SK-N-DZ (cell line): ENCODE results near the gene CCDC15. TPM values are rescaled to one million over a fixed set of nuclear protein-coding genes. Genes with fewer than 3 reads are reported as not detected.
A peak's percentile ranks its signal among the peaks of the same experiment; 100 is the strongest.

Experiments
- DNase-seq: peaks from one replicate; pipeline ENCODE4 v3.0.0-alpha.2; 2015; ENCODE audit warnings: low spot score
- polyA plus RNA-seq, 2 experiments: library from polyadenylated mRNA; depleted of rRNA; stranded (reverse); fragments of >200 nt; gene quantifications; 2 replicates each; pipeline ENCODE4 v1.2.3, GENCODE V29; 2014

Gene CCDC15, protein sequence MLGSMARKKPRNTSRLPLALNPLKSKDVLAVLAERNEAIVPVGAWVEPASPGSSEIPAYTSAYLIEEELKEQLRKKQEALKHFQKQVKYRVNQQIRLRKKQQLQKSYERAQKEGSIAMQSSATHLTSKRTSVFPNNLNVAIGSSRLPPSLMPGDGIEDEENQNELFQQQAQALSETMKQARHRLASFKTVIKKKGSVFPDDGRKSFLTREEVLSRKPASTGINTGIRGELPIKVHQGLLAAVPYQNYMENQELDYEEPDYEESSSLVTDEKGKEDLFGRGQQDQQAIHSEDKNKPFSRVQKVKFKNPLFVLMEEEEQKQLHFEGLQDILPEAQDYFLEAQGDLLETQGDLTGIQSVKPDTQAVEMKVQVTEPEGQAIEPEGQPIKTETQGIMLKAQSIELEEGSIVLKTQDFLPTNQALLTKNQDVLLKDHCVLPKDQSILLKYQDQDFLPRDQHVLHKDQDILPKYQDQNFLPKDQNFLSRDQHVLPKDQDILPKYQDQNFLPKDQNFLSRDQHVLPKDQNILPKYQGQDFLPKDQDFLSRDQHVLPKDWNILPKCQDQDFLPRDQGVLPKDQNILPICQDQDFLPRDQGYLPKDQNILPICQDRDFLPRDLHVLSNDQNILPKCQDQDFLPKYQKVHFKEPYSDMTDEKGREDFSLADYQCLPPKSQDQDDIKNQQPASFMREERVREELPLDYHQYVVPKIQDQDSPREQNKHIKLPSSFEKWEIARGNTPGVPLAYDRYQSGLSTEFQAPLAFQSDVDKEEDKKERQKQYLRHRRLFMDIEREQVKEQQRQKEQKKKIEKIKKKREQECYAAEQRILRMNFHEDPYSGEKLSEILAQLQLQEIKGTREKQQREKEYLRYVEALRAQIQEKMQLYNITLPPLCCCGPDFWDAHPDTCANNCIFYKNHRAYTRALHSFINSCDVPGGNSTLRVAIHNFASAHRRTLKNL
- 4.0 and 6.7 TPM in 2 replicates for polyA plus RNA-seq (2014; cell fraction: cytosol; rRNA removed)
- polyA plus RNA-seq (2014; cell fraction: nucleus; rRNA removed): 4.0 and 7.5 TPM in 2 replicates

DNA sequence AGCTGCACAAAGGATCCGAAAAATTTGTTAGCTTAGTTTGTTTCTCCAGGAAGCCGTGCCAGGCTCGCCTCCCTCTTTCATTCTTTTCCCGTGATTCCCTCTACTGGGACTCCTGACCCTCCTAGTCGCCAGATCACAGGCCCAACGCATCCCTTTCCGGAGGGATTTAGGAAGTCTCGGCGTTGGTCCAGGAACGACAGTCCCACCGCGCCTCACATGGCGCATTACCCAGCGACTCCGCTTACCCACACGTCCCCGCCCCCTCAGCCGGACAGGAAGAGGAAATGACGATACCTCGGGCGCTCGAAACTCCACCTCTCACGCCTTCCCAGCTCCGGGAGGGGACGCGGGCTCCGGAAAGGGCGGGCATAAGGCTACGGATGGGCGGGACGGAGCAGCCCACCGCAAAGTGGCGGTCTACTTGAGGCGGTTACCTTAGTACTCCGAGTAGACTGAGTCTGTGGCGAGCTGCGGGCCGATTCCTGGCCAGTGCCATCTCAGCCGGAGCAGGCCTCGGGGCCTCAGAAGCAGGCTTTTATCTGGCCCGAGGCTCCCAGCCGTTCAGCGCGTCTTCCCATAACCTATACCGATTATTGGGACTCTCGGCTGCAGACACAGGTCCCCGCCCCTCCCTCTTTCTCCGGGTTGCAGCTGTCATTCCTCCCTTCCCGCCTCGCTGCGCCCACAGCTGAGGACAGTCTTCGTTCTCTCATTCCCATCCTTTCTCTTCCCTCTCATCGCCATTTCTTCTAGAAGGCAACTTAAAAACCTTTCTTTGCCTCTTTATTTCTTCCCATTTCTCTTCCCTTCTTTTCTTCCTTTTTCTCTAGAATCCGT, at the start of gene CCDC15:
Gene CCDC15 (plus strand): TSS at position 450 of the 837 bp plus-strand sequence. CDS start 531 bp downstream, outside the sequence.
- DNase-seq: peak; percentile 93

DNA sequence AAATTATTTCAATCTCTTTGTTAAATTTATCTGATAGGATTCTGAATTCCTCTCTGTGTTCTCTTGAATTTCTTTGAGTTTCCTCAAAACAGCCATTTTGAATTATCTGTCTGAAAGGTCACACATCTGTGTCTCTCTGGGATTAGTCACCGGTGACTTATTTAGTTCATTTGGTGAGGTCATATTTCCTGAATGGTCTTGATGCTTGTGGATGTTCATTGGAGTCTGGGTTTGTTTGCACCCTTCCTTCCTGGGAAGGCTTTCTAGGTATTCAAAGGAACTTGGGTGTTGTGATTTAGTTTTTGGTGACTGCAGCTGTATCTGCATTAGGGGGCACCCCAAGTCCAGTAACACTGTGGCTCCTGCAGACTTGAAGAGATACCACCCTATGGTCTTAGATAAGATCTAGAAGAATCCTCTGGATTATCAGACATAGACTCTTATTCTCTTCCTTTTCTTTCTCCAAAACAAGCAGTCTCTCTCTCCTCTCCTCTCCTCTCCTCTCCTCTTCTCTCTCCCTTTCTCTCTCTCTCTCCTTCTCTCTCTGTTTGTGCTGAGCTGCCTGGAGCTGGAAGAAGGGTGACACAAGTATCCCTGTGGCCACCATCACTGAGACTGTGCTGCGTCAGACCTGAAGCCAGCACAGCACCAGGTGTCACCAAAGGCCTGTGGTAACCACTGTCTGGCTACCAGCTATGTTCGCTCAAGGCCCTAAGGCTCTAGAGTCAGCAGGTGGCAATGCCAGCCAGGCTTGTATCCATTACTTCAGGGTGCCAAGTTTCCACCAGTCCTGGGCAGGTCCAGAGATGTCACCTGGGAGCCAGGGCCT, 38.2 kb upstream of the CCDC15 start:
- DNase-seq: no peak

DNA sequence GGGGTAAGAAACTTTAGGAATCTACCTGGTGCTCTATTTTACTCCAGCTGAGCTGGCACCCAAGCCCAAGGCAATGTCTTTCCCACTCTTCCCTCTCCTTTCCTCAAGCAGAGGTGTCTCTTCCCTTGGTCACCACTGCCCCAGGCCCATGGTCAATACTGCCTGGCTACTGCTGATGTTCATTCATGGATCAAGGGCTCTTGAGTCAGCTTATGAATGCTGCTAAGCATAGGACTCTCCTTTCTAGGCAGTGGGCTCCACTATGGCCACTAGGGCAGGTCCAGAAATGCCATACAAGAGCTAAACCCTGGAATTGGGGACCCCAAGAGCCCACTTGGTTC, 37.7 kb upstream of the CCDC15 start:
- DNase-seq: no peak

DNA sequence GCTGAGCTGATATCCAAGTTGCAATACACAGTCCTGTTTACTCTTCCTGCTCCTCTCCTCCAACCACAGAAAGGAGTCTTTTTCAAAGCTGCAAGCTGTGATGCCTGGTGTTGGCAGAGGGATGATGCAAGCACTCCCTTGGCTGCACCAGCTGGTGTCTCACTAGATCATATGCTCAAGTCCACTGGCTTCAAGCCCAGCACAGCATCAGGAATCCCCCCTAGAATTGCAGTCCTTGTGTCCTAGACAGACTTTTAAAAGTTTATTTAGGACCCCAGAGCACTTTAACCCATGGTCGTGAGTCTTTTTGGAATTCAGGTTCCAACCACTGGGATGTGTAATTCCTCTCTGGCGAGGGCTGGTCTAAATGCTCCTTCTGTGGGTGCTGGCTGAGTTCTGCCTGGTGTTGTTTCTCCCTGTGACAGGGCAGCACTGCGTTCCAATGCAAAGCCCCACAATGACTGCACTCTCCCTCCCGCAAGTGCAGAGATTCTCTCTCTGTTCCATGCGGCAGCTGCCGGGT, 36.8 kb upstream of the CCDC15 start:
- no peak for DNase-seq

DNA sequence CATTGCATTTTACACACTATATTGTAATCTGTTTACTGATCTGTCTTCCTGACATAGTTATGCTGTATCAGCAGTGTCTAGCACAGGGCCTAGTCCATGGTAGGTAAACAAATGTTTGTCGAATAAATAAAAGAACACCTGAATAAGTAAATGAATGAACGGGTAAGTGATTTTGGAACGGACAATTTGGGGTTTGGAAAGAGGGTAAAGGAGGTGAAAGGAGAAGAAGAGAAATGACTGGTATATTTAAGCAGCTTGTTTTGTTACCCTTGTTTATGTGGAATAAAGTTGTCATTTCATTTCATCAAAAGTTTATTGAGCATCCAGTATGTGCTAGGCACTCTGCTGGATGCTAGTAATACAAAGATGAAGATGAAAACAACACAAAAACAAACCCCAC, 35.1 kb upstream of the CCDC15 start, which contains the start of gene HEPN1:
Gene HEPN1 (plus strand): TSS at position 301 of the 400 bp plus-strand sequence.
- no peak for DNase-seq

DNA sequence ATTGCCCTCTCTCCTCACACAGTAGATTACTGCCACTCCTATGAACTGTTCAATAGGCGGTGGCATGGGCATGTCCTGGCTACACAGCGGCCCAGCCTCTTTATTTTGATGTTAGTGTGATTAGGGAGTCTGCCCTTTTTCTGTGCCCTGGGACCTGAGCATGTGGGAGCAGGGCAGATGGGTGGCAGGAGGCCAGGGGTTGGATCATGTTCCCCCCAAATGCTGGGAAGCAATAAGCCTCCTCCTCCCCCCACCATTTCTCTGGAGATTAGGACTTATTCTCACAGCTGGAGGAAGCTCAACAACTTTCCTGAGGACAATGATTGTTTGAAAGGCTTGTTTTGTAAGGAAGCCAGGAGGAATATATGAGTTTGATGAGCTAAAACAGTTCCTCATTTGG, 34.1 kb upstream of the CCDC15 start:
- no peak for DNase-seq

DNA sequence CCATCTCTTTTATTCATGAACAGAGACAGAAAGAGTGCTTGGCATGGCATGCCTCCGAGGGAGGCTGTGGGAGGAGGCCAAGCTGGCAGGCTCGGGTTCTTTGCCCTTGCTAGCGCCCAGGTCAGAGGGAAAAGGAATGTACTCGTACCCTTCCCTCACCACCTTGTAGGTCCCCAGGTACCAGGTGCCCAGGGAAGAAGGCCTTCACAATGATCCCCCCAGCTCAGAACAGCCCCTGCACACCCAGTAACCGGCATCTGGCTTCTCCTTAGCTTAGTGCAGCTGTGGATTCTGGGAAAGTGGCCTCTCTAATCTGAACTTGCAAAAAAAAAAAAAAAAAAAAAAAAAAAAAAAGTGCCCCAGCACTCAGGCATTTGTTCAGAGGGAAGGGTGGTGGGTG, 33.6 kb upstream of the CCDC15 start:
- no peak for DNase-seq

DNA sequence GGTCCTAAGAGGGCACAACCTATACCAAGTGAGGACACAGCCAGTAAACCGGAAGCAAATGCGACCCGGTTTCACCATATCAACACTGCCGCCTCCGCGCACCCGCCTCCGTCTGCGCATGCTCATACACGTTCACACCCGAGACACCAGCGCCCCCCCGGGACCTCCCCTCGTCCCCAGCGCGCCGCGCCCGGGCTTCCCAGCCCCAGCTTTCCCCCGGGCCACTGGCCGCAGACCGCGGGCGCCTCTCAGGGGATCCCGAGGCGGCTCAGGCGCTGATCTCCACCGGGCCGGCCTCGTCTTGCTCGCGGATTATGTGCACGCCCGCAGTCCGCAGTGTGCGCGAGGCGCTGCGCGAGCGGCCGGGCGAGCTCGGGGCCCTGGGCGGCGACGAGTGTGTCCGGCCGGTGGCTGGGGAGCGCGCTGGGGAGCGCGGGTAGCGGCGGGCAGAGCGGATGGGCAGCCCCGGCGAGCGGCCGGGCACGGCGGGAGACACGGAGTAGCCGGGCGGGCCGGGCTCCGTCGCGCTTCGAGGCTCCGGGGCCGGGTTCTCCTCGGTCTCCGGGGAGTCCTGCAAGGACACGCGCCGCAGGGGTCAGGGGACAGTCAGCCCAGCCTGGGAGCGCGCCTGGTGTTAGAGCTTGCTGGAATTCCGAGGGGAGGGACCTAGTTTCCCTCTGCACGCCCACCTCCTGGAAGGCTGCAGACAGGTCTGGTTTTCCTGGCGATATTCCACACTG, 33.0 kb upstream of the CCDC15 start:
- peak; percentile 67 for DNase-seq

DNA sequence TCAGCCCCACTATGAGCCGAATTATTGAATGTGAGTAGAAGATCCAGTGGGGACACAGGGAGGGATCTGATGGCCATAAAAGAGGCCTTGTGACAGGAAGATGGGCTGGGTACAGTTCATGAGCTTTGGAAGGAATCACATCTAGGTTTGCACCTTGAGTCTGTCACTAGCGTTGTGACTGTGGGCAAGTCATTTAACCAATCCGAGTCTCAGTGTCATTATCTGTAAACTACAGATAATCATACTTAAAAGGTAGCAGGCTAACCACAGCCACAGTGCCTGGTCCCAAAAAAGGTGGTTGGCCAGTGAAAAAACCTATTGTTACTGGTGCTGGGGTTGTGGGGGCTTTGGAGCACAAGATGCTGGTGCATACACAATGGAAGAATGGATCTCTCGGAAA, 31.2 kb upstream of the CCDC15 start:
- DNase-seq: no peak

DNA sequence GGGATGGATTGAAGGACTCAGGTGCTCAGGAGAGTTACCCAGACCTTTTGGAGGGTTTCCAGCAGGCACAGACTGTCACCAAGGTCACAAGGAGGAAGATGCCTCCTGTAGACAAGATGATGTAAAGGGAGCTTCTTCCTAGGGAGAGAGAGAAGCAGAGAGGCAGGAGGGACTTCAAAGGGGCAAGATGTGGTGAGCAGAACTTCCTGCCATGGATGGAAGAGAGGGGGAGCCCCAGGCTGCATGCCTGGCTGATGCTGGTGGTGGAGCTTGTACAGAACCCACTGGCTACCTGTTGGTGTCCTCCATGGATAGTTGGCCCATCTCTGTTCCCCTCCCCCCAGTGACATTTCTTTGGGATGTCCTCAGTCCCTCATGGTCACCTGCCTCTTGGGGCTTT, 30.7 kb upstream of the CCDC15 start:
- DNase-seq: no peak

DNA sequence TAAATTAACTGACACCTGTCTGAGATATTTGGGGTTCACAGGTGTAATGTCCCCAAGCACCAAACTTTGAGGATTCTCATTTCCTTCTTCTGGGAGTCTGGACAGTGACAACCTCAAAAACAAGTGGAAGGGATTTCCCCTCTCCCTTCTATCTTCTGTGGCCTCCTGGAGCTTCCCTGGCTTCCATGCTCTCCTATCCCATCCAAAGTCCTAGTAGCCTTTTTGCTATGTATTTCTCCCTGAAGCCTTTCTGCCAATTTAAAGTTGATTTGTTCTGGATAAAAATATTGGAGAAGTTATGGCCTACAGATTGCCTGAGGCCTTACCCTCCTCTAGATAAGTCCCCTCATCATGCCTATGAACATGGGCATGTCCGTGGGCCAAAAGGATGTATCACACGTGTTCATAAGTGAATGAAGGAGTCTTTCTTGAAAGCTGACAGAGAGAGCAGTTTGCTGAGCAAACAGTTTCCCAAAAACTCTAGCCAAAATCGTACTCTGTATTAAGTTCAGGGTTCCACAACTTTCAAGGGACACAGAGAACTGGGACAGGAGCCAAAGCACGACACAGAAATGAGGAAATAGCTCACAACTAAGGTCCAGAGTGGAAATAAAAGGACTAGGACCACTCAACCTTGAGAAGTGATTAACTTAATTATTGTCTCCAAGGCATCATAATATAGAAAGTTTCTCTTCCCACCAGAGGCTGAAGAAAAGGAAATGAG, 24.9 kb upstream of the CCDC15 start:
- DNase-seq: no peak

DNA sequence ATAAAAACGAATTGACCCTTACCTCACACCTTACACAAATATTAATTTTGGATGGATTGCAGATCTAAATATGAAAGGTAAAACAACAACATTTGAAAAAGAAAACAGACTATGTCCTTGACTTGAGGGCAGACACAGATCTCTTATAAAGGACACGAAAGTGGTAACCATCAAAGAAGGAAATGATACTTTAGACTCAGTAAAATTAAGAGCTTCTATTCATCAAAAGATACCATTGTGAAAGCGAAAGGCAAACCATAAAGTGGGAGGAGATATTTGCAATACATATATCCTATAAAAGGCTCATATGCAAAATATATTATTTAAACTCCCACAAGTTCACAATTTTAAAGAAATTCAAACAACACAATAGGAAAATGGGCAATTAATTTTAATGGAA, 23.2 kb upstream of the CCDC15 start:
- no peak for DNase-seq

DNA sequence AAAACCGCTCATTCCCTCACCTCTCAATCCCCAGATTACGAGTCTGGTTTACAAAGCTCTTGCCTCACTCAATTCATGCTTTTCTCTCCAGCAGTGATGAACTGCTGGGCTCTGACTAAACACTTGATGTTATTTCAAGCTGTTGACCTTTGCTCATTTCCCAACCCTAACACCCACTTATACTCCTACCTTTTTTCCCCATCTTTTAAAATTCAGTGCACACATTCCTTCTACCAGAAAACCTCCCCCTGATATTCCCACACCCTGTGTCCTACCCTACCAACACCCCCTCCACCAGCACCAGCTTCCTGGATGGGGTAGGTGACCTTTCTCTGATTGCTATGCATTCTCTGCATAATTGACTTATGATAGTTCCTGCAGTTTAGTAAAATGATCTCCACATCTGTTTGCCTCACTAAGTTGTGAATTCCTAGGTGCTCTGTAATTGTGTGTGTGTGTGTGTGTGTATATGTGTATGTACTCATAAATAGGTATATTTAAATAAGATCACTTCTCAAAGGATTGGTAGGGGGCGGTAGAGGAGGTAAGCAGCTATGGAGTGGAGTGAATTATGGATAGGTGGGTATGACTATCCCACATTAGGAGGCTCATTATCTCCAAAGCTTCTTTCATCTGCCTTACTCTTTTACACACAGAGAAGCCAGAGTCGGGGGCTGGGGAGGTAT, 19.0 kb upstream of the CCDC15 start:
- DNase-seq: no peak

DNA sequence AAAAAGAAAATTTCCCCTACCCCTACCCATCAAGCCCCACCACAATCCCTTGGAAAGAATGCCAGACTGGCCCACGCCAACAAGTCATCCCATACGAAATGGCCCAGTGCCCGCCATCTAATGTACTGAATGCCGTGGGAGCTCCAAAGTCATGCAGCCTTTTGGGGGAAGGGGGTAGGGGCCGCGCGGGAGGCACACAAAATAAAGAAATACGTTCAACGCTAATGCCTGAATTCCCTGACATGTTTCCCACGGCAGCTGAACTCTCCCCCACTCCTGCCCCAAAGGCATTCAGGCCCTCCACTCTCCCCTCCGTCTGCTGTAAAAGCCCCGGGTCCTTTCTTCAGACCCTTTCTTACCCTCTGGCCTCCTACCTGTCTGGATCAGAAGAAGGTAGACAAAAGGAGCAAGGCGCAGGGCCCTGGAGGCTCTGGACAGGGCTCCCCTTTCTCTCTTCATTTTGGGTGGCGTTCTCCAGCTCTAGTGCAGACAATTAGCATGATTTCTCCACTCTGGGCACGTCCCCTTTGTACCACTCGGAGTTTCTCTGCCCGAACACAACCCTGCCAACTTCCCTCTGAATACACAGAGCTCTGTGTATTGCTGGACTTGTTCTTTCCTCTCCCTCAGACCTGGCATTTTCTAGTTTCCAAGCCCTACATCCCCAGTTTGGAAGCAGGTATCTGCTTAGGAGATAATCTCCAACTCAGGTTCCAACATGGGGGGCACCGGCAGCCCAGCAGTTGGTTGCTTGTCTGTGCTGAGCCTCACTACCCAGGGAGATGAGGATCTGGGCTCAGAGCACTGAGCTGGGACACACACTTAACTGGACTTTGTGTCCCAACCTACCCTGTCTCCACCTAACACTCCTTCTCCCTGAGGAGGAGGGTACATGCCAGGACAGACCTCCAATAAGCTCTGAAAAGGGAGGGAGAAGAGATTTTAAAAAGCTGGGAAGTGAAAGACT, 18.2 kb upstream of the CCDC15 start, which contains the start of gene HEPACAM:
Gene HEPACAM (minus strand): TSS at position 500 of the 967 bp plus-strand sequence. CDS start 41 bp downstream, at position 459.
- no peak for DNase-seq

DNA sequence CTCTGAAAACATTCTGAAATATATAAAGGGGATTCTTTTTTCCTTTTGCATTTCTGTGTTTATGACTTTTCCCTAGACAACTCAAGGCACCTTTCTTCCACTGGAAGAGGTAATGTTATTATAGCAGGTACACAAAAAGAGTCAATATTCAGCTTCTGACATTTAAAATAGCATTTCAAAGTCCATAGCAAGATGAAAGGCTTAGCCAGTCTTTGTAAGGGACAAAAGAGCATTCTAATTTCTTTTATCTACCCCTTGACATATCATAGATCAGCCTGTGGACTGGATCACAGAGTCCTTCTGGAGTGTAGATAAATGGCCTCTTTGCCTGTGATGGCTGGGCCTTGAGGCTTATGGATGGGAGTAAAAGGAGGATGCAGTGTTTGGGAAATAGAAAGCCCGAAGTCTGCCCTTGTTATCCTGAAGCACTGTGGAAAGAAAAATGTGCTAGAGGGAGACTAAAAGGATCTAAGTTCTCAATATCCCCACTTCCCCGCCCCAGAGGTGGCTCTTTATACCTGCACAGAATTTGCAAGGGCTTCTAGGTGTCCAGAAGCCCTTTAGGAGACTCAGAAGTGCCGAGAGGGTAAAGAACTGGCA, 16.6 kb upstream of the CCDC15 start:
- no peak for DNase-seq

DNA sequence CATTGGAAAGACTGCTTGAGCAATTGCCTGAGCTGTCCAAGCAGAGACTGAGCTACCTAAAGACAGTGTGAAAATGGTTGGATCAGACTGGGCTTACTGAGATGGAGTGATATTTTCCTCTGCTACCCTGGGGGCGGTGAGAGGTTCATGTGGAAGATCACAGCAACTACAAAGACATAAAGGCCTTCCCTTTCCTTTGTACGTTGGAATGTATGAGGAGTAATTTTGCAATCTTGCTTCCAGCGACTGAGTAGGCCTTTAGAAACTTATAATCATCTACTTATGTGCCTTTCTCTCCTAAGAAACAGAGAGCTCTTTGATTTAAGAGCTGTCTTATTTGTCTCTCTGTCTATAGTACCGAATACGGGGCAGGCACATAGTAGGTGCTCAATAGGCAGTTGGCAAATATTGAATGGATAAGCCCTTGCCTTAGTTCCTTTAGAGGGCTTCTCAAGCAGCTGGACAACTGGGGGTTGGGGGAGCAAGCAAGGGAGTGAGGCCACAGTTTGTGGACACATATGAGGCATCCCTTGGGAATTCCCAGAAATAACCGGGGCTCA, 15.7 kb upstream of the CCDC15 start:
- DNase-seq: no peak
